ENCODE results near the gene DNAJC15.

DNA sequence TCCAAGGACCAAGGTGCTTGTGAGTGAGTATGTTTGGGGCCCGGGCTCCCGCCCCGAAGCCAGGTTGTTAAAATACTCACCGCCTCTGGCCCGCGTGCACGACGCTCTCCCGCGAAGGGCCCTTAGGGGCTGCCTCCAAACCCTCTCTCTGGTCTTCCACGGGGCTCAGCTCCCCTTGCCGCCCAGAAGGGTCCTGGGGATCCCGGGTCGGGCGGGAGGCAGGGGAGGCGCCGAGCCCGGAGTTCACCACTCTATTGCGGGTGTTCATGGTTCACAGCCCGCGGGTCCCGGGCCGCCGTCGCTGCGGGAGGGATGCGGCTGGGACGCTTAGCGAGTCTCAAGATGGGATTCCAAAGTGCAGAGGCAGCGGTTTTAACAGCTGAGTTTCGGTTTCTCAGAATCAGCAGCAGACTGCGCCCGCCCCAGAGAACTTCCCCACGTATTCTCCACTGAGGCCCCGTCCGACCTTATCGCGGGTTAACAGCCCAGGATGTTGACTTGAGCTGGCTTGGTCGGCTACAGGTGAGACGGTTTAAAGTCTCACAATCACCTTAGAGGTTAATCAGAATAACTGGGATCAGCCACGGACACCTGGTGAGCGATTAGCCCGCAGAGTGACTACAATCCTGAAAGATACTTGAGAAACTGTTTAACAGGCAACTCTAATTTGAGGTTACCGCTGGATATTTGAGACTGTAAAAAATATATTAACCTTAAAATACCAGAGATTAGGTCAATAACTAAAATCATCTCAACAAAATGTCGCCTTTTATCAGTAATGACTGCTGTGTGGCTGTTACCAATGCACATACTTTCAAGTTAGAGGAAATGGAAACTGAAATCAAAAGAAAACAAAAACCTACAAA is 31.3 kb upstream of the DNAJC15 start, which contains the start of gene EPSTI1:
- TF ChIP-seq ZNF184 (tag by site-specific recombination; IDR thresholded peaks at IDR 0.05), result no peak
- TF ChIP-seq, protein P1, sequence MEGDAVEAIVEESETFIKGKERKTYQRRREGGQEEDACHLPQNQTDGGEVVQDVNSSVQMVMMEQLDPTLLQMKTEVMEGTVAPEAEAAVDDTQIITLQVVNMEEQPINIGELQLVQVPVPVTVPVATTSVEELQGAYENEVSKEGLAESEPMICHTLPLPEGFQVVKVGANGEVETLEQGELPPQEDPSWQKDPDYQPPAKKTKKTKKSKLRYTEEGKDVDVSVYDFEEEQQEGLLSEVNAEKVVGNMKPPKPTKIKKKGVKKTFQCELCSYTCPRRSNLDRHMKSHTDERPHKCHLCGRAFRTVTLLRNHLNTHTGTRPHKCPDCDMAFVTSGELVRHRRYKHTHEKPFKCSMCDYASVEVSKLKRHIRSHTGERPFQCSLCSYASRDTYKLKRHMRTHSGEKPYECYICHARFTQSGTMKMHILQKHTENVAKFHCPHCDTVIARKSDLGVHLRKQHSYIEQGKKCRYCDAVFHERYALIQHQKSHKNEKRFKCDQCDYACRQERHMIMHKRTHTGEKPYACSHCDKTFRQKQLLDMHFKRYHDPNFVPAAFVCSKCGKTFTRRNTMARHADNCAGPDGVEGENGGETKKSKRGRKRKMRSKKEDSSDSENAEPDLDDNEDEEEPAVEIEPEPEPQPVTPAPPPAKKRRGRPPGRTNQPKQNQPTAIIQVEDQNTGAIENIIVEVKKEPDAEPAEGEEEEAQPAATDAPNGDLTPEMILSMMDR (tag by site-specific recombination; IDR thresholded peaks at IDR 0.05), result no peak
- no peak for TF ChIP-seq ZFP37 (tag by site-specific recombination; IDR thresholded peaks at IDR 0.05)
- TF ChIP-seq ZNF416 (tag by site-specific recombination; IDR thresholded peaks at IDR 0.05), result no peak
- TF ChIP-seq SCRT2 (tag by site-specific recombination; IDR thresholded peaks at IDR 0.05), result no peak
- peak; percentile 86 for TF ChIP-seq GLIS1 (tag by site-specific recombination; IDR thresholded peaks at IDR 0.05)
- TF ChIP-seq ZFP41 (tag by site-specific recombination; IDR thresholded peaks at IDR 0.05; ENCODE audit: borderline replicate concordance), result no peak
- TF ChIP-seq KLF16 (tag by site-specific recombination; IDR thresholded peaks at IDR 0.05), result no peak
- no peak for TF ChIP-seq ZNF558 (tag by site-specific recombination; IDR thresholded peaks at IDR 0.05)
- no peak for TF ChIP-seq ZNF830 (tag by site-specific recombination; IDR thresholded peaks at IDR 0.05; ENCODE audit: low read depth)
- TF ChIP-seq, protein P2, sequence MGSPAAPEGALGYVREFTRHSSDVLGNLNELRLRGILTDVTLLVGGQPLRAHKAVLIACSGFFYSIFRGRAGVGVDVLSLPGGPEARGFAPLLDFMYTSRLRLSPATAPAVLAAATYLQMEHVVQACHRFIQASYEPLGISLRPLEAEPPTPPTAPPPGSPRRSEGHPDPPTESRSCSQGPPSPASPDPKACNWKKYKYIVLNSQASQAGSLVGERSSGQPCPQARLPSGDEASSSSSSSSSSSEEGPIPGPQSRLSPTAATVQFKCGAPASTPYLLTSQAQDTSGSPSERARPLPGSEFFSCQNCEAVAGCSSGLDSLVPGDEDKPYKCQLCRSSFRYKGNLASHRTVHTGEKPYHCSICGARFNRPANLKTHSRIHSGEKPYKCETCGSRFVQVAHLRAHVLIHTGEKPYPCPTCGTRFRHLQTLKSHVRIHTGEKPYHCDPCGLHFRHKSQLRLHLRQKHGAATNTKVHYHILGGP (tag by site-specific recombination; IDR thresholded peaks at IDR 0.05), result no peak

Measured in HEK293 (cell line).